Esophagus (tissue), 2 donors: ENCODE results near the gene RBBP9. TPM values are rescaled to one million over a fixed set of nuclear protein-coding genes. Genes with fewer than 3 reads are reported as not detected.
"Not testable (repeated sequence)": the region's sequence is repeated elsewhere in the genome, so short reads cannot be mapped to it uniquely, and the experiment has no call there.

ENCODE experiments used
- H3K27ac ChIP-seq, 2 donors: one replicate each; pipeline ENCODE4 v1.5.1; 2013; ENCODE audit warnings: low read depth in 2 of 2, mild to moderate bottlenecking in 2 of 2, inconsistent platforms in 1 of 2, low read length in 1 of 2, moderate library complexity in 1 of 2
- H3K27me3 ChIP-seq, 2 donors: one replicate each; pipeline ENCODE4 v1.6.1; 2013; ENCODE audit warnings: low read length in 2 of 2, control low read depth in 1 of 2, mild to moderate bottlenecking in 1 of 2; ENCODE audit not compliant: insufficient read depth in 2 of 2, control insufficient read depth in 1 of 2
- H3K36me3 ChIP-seq, 2 donors: one replicate each; pipeline ENCODE4 v1.6.1; 2013; ENCODE audit warnings: low read length in 1 of 2; ENCODE audit not compliant: control insufficient read depth in 2 of 2, insufficient read depth in 2 of 2
- H3K4me1 ChIP-seq, 2 donors: one replicate each; pipeline ENCODE4 v1.6.1; 2013; ENCODE audit warnings: low read length in 1 of 2; ENCODE audit not compliant: control insufficient read depth in 2 of 2, insufficient read depth in 2 of 2
- H3K4me3 ChIP-seq, 2 donors: one replicate each; pipeline ENCODE4 v1.5.1; 2013; ENCODE audit warnings: low read length in 2 of 2, mild to moderate bottlenecking in 2 of 2, low read depth in 1 of 2, moderate library complexity in 1 of 2
- H3K9me3 ChIP-seq, 2 donors: one replicate each; pipeline ENCODE4 v1.6.1; 2013; ENCODE audit warnings: mild to moderate bottlenecking in 2 of 2, low read depth in 1 of 2, low read length in 1 of 2, moderate library complexity in 1 of 2; ENCODE audit not compliant: control insufficient read depth in 2 of 2, insufficient read depth in 1 of 2
- WGBS, 2 donors: extraction: QIAGEN DNeasy Blood & Tissue Kit; methylation state at CpG; one replicate each; pipeline ENCODE4 v1.1.7; 2013; 5-methylcytosine and 5-hydroxymethylcytosine counted together
- polyA plus RNA-seq, 2 donors: library from polyadenylated mRNA; stranded (reverse); fragments of 200-250 nt; gene quantifications; one replicate each; pipeline ENCODE4 v1.2.3, GENCODE V29; 2013
- donor health status: healthy with polysubstance abuse.
- donor health status: Bipolar disorder and iron deficiency.

The RBBP9 gene
- polyA plus RNA-seq, 2 donors = 2.9 to 5.0 TPM

DNA sequence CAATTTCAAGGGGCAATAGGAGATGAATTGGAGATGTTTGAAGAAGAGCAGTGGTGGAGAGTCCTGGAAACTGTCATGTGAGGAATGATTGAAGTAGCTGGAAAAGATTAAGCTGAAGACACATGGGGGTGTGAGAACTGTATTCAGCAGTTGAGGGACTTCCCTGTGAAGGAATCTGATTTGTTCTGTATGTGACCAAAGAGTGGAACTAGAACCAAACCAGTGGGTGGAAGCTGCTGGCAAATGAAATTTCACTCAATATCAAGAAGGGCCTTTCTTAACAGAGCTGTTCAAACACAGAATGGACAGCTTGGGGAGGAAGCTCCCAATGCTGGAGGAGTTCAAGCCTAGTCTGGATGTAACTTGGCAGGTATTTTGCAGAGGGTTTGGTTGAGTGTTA lies 32.0 kb upstream of the RBBP9 start:
- H3K9me3 ChIP-seq = no peaks in the 10 kb centered on the region
- no peak overlapping the region for H3K4me3 ChIP-seq
- peaks cover 47 to 50% of the 10 kb centered on the region in 2 donors for H3K36me3 ChIP-seq

DNA sequence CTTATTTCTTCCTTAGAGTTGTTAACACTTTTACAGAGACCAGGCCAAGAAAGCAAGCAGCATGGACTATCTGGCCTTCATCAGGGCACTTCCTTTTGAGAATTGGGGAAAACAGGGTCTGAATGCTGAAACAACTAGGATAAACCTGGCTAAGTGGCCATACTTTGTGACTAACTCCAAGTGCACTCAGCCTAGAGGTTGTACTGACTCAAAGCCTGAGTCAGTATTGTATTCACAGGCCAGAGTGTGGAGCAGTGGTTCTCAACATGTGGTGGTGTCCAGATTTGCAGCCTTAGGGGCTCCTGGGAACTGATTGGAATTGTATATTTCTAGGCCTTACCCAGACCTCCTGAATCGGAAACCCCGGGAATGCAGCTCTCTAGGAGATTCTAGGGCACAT lies 30.8 kb upstream of the RBBP9 start:
- Histone ChIP-seq H3K9me3 (no peaks in the 10 kb centered on the region), H3K27me3 (no peaks in the 10 kb centered on the region), H3K36me3 (peaks cover 40 to 47% of the 10 kb centered on the region in 2 donors), H3K27ac (no peak overlapping the region), H3K4me1 (no peaks in the 10 kb centered on the region), H3K4me3 (no peak overlapping the region)
- 97 to 100% methylated on average over 2 of the region's 2 CpGs for WGBS, 2 donors

More for the DNA sequence above, 32.0 kb upstream of the RBBP9 start:
- Histone ChIP-seq H3K27me3 (no peaks in the 10 kb centered on the region), H3K4me1 (no peaks in the 10 kb centered on the region), H3K27ac (no peak overlapping the region)

DNA sequence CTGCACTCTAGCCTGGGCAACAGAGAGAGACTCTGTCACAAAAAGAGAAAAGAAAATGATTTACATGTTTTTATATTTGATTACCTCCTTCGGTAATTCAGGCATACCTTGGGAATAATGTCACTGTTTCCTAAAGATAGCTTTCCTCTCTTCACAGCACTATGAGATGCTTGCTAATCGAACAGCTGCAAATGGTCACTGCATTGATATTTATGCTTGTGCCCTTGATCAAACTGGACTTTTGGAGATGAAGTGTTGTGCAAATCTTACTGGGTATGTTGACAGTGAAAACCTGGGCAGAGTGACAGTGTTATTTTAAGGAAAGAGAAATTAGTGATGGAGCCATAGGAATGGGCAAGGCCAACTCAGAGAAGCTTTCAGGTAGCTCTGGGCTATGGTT lies 30.3 kb upstream of the RBBP9 start:
- Histone ChIP-seq H3K27ac (no peak overlapping the region), H3K9me3 (no peaks in the 10 kb centered on the region), H3K4me1 (no peaks in the 10 kb centered on the region), H3K4me3 (no peak overlapping the region), H3K36me3 (peaks cover 35 to 44% of the 10 kb centered on the region in 2 donors), H3K27me3 (no peaks in the 10 kb centered on the region)
- WGBS, 2 donors = 92 to 93% methylated on average over 2 of the region's 2 CpGs

DNA sequence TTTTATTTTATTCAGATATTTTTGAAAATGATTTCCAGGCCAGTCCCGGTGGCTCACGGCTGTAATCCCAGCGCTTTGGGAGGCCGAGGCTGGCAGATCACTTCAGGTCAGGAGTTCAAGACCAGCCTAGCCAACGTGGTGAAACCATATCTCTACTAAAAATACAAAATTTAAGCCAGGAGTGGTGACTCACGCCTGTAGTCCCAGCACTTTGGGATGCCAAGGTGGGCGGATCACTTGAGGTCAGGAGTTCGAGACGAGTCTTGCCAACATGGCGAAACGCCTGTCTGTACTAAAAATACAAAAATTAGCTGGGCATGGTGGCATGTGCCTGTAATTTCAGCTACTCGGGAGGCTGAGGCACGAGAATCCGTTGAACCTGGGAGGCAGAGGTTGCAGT lies 29.7 kb upstream of the RBBP9 start:
- H3K27me3 ChIP-seq, H3K4me3 ChIP-seq, H3K4me1 ChIP-seq, H3K27ac ChIP-seq, H3K9me3 ChIP-seq: not testable (repeated sequence)
- H3K36me3 ChIP-seq = peaks cover 35 to 42% of the 10 kb centered on the region in 2 donors
- WGBS, 2 donors = 79 to 81% methylated on average over 14 of the region's 14 CpGs

DNA sequence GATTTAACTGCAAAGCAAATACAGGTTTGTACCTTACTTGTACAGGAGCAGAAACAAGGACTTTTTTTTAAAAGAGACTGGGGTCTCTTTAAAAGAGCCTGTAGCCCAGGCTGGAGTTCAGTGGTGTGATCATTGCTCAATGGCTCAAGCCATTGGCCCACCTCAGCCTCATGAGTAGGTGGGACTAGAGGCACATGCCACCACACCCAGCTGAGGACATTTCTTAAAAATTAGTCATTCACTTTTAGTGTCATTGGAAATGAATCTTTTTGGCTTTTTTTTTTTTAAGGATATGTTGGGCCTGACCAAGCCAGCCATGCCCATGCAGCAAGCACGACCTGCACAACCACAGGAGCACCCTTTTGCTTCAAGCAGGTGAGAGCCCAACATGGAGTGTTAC lies 27.6 kb upstream of the RBBP9 start:
- peaks cover 33% of the 10 kb centered on the region in 2 donors for H3K36me3 ChIP-seq
- no peaks in the 10 kb centered on the region for H3K4me1 ChIP-seq
- WGBS, 2 donors = 83 to 93% methylated on average over 1 of the region's 1 CpG
- no peaks in the 10 kb centered on the region for H3K9me3 ChIP-seq
- no peak overlapping the region for H3K27ac ChIP-seq
- no peak overlapping the region for H3K4me3 ChIP-seq
- H3K27me3 ChIP-seq = no peaks in the 10 kb centered on the region

DNA sequence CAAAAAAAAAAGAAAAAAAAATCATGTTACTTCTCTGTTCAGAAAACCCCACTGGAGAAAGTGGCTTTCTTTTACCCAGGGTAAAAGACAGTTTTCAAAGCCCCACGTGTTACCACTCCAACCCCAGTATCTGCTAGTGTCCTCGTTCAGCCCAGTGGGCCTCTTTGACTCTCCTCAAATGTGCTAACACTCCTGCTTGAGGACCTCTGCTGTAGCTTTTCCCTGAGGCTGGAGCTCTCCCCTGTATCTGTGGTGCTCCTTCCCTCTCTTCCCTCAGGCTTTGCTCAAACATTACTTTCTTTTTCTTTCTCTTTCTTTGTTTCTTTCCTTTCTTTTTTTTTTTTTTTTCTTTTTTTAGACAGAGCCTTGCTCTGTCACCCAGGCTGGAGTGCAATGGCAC lies 26.0 kb upstream of the RBBP9 start:
- H3K27me3 ChIP-seq = no peaks in the 10 kb centered on the region
- WGBS, 2 donors = 90 to 92% methylated on average over 2 of the region's 2 CpGs
- no peaks in the 10 kb centered on the region for H3K9me3 ChIP-seq
- H3K4me1 ChIP-seq = no peaks in the 10 kb centered on the region
- H3K27ac ChIP-seq = no peak overlapping the region
- no peak overlapping the region for H3K4me3 ChIP-seq
- peaks cover 25% of the 10 kb centered on the region in 2 donors for H3K36me3 ChIP-seq

DNA sequence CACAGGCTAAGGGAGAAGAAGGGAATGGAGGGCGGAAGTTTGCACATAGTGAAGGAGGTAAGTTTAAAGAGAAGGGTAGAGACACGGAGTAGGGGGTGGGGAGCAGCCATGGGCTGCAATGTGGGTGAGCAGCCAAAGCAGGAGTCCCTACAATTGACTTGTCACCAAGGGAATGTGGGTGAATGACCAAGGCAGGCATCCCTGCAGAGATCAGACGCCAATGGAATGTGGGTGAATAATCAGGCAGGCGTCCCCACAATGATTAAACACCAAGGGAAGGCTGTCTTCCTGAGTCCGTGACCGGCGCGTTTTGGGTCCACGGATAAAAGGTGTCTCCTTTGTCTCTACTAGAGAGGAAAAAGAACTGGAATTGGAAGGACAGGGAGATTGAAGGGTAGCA lies 25.0 kb upstream of the RBBP9 start:
- H3K27ac ChIP-seq, H3K4me1 ChIP-seq, H3K9me3 ChIP-seq, H3K27me3 ChIP-seq, H3K4me3 ChIP-seq: not testable (repeated sequence)
- WGBS, 2 donors = 95 to 96% methylated on average over 9 of the region's 9 CpGs
- peaks cover 16 to 19% of the 10 kb centered on the region in 2 donors for H3K36me3 ChIP-seq

DNA sequence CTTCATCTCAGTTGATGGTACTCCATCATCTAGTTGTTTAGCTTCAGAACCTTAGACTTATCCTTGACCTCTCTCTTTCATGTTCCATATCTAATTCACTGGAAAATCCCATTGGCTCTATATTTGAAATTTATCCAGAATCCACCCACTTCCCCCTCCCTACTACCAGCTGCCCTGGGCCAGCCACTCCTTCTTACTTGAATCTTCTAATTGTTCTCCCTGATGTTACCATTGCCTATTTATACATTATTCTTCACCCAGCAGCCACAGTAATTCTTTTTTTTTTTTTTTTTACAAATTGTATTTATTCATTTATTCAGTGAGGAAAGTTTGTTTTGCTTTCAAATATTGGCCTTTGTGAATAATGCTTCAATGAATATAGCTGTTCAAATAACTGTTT lies 18.9 kb upstream of the RBBP9 start:
- Histone ChIP-seq H3K27me3 (no peaks in the 10 kb centered on the region), H3K36me3 (peaks cover 0 to 6% of the 10 kb centered on the region in 2 donors), H3K9me3 (no peaks in the 10 kb centered on the region), H3K4me3 (no peak overlapping the region), H3K4me1 (no peaks in the 10 kb centered on the region), H3K27ac (no peak overlapping the region)

DNA sequence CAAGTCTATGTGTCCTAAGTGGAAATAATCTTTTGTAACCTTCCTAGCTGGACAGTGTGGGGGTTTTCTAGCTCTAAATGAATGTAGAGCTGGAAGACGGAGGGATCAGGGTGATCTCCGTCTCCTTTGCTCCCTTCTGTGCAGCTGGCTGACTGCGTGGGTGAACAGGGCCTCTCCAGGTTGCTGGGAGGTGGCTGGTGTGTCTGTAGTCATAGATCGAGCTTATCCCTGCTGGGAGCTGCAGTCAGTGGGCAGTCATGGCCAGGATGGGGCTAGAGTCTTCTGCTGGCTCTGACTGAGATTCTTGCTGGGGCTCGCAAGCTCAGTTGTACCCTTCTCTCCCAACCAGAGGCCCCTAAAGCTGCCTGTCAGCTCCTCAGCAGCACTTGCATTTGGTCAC lies 17.1 kb upstream of the RBBP9 start:
- no peaks in the 10 kb centered on the region for H3K4me1 ChIP-seq
- no peaks in the 10 kb centered on the region for H3K9me3 ChIP-seq
- peaks cover 0 to 4% of the 10 kb centered on the region in 2 donors for H3K36me3 ChIP-seq
- H3K4me3 ChIP-seq = no peak overlapping the region
- no peaks in the 10 kb centered on the region for H3K27me3 ChIP-seq
- 90% methylated on average over 5 of the region's 5 CpGs for WGBS, 2 donors
- no peak overlapping the region for H3K27ac ChIP-seq

DNA sequence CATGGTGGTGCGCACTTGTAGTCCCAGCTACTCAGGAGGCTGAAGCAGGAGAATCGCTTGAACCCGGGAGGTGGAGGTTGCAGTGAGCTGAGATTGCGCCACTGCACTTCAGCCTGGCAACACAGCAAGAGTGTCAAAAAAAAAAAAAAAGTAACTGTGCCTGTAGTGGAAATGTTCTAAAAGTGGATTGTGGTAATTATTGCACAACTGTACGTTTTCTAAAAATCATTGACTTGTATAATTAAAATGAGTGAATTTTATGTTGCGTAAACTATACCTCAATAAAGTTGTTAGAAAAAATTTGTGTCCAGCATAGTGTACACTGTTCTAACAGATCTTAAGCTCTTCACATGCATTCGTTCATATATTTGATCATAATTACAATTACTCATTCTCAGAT lies 16.2 kb upstream of the RBBP9 start:
- Histone ChIP-seq H3K36me3 (peaks cover 0 to 4% of the 10 kb centered on the region in 2 donors), H3K9me3 (no peaks in the 10 kb centered on the region), H3K27me3 (no peaks in the 10 kb centered on the region), H3K4me1 (peaks cover 0 to 4% of the 10 kb centered on the region in 2 donors), H3K27ac (no peak overlapping the region), H3K4me3 (no peak overlapping the region)
- 94% methylated on average over 7 of the region's 7 CpGs for WGBS, 2 donors
